Body of pancreas (tissue), 4 donors: Measurements from ENCODE around the gene SYF2. TPM values are rescaled to one million over a fixed set of nuclear protein-coding genes. Genes with fewer than 3 reads are reported as not detected.

Source experiments
- ATAC-seq: fragments of 150-250 bp; one replicate; pipeline ENCODE4 v1.9.1; 2016
- DNase-seq, 4 donors: peaks; one replicate each; pipeline ENCODE4 v3.0.0-alpha.2; 2019
- H3K27ac ChIP-seq, 4 donors: fragments of 200-600 bp; sonication (generic); 1 replicate in 3 of 4; 2 replicates in 1 of 4; pipeline versions ENCODE4 v1.5.1 to v1.6.1; 2016 to 2019; ENCODE audit warnings: mild to moderate bottlenecking in 1 of 4, mixed read lengths in 1 of 4, moderate library complexity in 1 of 4
- H3K27me3 ChIP-seq, 2 donors: fragments of 200-600 bp; sonication (generic); one replicate each; pipeline ENCODE4 v1.6.0; 2016; ENCODE audit warnings: mild to moderate bottlenecking in 1 of 2
- H3K36me3 ChIP-seq, 2 donors: fragments of 200-600 bp; sonication (generic); replicated peaks in 1 of 2; 2 replicates each; pipeline ENCODE4 v1.5.1; 2016; ENCODE audit warnings: low read depth in 2 of 2; ENCODE audit not compliant: insufficient read depth in 1 of 2
- H3K4me1 ChIP-seq: fragments of 200-600 bp; sonication (generic); one replicate; pipeline ENCODE4 v1.6.0; 2016
- H3K4me3 ChIP-seq, 2 donors: fragments of 200-600 bp; sonication (generic); 1 replicate in 1 of 2; 2 replicates in 1 of 2; pipeline ENCODE4 v1.5.1; 2016 to 2019
- H3K9me3 ChIP-seq, 3 donors: fragments of 200-600 bp; sonication (generic); 1 replicate in 2 of 3; 2 replicates in 1 of 3; pipeline ENCODE4 v1.5.1; 2016
- CTCF ChIP-seq, 7 experiments: fragments of 450-650 bp in 4 of 7; fragments of 200-600 bp in 3 of 7; sonication (generic) in 3 of 7; IDR thresholded peaks; one replicate each; pipeline ENCODE4 v1.5.1; 2016 to 2019; ENCODE audit warnings: antibody characterized with exemption in 7 of 7
- POLR2A ChIP-seq, 3 donors: fragments of 450-650 bp; IDR thresholded peaks; one replicate each; pipeline ENCODE4 v1.6.1; 2016; ENCODE audit warnings: antibody characterized with exemption in 3 of 3, mild to moderate bottlenecking in 2 of 3
- WGBS, 2 donors: methylation state at CpG; one replicate each; pipeline ENCODE4 v1.1.5; 2017; 5-methylcytosine and 5-hydroxymethylcytosine counted together
- intact Hi-C: fragments of 100-400 bp; cut with DNase I; formaldehyde crosslinking; loops from one replicate; pipeline ENCODE4 v1.15.1; 2023
- total RNA-seq, 2 donors: library from RNA; depleted of rRNA; stranded (reverse); fragments of >200 nt; gene quantifications; one replicate each; pipeline ENCODE4 v1.1.0, GENCODE V29; 2016

SYF2 gene
- total RNA-seq, 2 donors from 2014 or later: 25.7 to 48.5 TPM

- 72 to 76% methylated on average over 4 to 13 of the region's 13 CpGs for WGBS, 2 donors
- Histone ChIP-seq H3K4me1 (no peaks in the 10 kb centered on the region), H3K27me3 (no peaks in the 10 kb centered on the region), H3K36me3 (no peaks in the 10 kb centered on the region), H3K4me3 (no peak overlapping the region), H3K27ac (no peak overlapping the region), H3K9me3 (no peaks in the 10 kb centered on the region)
- TF ChIP-seq POLR2A (IDR thresholded peaks at IDR 0.05) (no peak), CTCF (IDR thresholded peaks at IDR 0.05) (no peak)
- ATAC-seq: no peak
- no peak for DNase-seq
- intact Hi-C loops: no loop called here
Observed at GRCh38 chr1:25184001-25184762, 48.1 kb downstream of the SYF2 start.

GRCh38 chr1:25183126-25183980, 48.9 kb downstream of the SYF2 start:
- DNase-seq (no peak), ATAC-seq (no peak)

GRCh38 chr1:25182629-25183028, 49.7 kb downstream of the SYF2 start:
- no peaks in the 10 kb centered on the region for H3K36me3 ChIP-seq
- 83 to 84% methylated on average over 14 of the region's 14 CpGs for WGBS, 2 donors
- no peaks in the 10 kb centered on the region for H3K27me3 ChIP-seq
- H3K27ac ChIP-seq: no peak overlapping the region
- no peaks in the 10 kb centered on the region for H3K4me1 ChIP-seq
- DNase-seq: no peak
- TF ChIP-seq POLR2A (IDR thresholded peaks at IDR 0.05): no peak
- no peak for TF ChIP-seq CTCF (IDR thresholded peaks at IDR 0.05)
- intact Hi-C loops: no loop called here
- no peak for ATAC-seq
- no peak overlapping the region for H3K4me3 ChIP-seq
- no peaks in the 10 kb centered on the region for H3K9me3 ChIP-seq

More at GRCh38 chr1:25183126-25183980, 48.9 kb downstream of the SYF2 start:
- 81 to 85% methylated on average over 18 to 21 of the region's 21 CpGs for WGBS, 2 donors
- no peak overlapping the region for H3K4me3 ChIP-seq
- no peaks in the 10 kb centered on the region for H3K27me3 ChIP-seq
- no peak overlapping the region for H3K27ac ChIP-seq
- no peak for TF ChIP-seq POLR2A (IDR thresholded peaks at IDR 0.05)
- no peak for TF ChIP-seq CTCF (IDR thresholded peaks at IDR 0.05)
- intact Hi-C loops: no loop called here
- H3K9me3 ChIP-seq: no peaks in the 10 kb centered on the region
- H3K36me3 ChIP-seq: no peaks in the 10 kb centered on the region
- no peaks in the 10 kb centered on the region for H3K4me1 ChIP-seq

- Histone ChIP-seq H3K27ac (no peak overlapping the region), H3K36me3 (no peaks in the 10 kb centered on the region), H3K27me3 (no peaks in the 10 kb centered on the region), H3K4me3 (no peak overlapping the region), H3K9me3 (no peaks in the 10 kb centered on the region), H3K4me1 (no peaks in the 10 kb centered on the region)
- intact Hi-C loops: no loop called here
- no peak for TF ChIP-seq CTCF (IDR thresholded peaks at IDR 0.05)
- TF ChIP-seq POLR2A (IDR thresholded peaks at IDR 0.05): no peak
- DNase-seq (no peak), ATAC-seq (no peak)
- WGBS, 2 donors: 80% methylated on average over 6 of the region's 6 CpGs
Observed at GRCh38 chr1:25180996-25181395, 51.3 kb downstream of the SYF2 start.
